EL (cell line): ENCODE results near the gene CYBC1.

Source experiments
- DNase-seq: peaks from one replicate; pipeline ENCODE4 v3.0.0-alpha.2; 2016

Gene CYBC1

DNA sequence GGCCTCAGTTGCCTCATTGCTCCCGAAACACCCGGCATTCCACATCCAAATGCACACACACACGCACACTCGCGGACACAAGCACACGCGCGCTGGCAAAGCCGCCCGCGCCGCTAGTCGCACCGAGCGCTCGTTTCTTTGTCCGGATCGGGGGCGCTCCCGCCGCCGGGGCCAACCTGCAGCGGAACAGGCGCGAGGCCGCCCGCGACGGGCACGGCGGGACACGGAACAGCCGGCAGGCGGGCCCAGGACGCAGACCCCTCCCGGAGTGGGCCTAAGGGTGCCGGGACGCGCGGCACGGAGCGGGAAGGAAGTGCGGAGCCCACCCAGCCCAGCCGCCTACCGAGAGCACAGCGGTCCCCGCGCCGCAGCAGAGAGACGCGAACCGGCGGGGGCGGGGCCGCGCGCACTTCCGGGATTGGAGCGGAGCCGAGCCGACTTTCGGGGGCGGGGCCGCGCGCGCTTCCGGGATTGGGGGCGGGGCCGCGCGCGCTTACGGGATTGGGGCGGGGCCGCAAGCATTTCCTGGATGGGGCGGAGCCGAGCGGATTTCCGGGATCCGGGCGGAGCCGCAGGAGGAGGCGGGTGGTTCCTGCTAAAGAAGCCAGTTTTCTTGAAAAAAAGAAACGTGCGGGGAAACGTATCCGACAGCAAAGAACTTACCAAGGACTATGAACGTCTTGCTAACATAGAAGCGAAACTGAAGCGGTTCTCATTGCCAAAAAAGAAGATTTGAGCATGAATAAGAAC lies at the start of gene CYBC1:
TSS of gene CYBC1 (minus strand) at position 396 of the 750 bp plus-strand sequence. CDS start 1,498 bp downstream, outside the sequence.
- peak; percentile 93 for DNase-seq

DNA sequence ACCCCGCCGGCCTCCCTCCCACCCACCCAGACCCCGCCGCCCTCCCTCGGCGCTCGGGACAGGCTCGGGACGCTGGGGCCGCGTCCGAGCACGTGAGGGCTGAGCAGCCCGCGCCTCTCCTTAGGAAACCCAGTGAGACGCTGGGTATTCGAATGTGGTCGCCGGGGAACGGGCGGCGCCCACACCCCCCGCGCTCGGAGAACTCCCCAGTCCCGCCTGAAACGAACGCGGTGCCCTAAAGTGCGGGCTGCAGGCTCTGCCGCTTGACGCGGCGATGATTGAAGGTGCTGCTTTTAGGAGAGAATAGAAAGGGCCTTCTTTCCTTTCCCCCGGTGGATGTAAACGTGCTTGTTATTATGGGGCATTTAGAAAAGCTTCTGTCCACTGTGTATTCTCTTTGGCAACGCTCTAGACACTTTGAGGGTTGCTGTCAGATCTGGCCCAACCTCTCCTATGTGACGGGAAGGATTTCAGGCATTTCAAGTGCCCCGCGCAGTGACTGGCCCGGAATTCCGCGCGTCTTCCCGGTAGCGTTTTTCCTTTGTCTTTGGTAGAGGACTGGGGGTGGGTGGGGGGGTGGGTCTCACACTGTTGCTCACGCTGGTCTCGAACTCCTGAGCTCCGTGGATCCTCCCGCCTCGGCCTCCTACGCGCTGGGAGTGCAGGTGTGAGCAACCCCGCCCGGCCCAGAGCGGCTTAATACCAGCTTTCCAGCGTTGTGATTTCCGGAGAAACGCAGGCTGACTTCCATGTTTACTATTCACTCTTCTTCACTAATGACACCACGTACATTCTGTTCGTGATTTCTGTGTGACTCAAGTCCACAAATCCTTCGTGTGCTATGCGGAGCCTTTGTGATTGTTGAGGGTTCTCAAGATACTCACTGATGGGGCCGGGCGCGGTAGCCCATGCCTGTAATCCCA lies 47.2 kb upstream of the CYBC1 start:
- peak; percentile 65 for DNase-seq

DNA sequence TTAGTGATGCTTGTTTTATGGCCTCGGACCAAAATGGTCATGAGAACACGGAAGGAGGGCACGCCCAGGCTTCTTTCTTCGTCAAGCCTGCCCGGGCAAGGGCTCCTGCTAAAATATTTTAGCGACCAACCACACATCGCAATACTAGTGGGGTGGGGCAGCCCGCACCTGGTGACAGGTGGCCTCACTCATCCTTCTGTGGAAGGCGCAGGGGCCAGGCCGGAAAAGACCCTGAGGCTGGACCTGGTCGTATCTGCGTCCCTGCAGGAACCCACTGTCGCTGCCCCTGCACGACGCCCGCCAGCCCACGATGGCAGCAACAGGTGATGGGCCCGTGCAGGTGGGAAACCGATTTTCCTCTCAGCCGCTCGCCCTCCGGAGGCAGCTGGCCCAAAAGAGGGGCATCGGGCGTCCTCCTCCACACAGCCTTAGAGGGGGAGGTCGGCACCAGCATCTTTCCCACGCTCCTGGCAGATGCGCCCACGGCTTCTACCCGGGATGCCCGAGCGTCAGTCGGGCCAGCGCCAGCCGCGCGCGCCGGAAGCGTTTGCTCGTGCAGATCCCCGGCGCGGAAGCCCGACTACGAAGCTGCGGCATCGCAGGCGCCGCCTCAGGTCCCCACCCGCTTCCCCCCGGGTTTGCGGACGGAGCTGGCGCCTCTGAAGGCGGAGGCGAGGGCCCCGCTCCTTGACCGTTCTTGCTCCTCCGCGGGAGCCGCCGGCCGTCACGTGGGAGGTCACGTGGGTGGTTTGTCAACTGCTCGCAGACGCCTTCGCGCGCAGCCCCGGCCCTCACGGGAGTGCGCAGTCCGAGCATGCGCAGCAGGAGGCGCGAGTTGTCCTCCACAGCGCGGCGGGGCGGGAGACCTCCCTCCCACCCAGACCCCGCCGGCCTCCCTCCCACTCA lies 46.2 kb upstream of the CYBC1 start:
- DNase-seq = peak; percentile 95

GRCh38 chr17:82495844-82496528 lies 45.4 kb upstream of the CYBC1 start:
- no peak for DNase-seq

GRCh38 chr17:82494236-82495055 lies 43.9 kb upstream of the CYBC1 start:
- peak; percentile 98 for DNase-seq

DNA sequence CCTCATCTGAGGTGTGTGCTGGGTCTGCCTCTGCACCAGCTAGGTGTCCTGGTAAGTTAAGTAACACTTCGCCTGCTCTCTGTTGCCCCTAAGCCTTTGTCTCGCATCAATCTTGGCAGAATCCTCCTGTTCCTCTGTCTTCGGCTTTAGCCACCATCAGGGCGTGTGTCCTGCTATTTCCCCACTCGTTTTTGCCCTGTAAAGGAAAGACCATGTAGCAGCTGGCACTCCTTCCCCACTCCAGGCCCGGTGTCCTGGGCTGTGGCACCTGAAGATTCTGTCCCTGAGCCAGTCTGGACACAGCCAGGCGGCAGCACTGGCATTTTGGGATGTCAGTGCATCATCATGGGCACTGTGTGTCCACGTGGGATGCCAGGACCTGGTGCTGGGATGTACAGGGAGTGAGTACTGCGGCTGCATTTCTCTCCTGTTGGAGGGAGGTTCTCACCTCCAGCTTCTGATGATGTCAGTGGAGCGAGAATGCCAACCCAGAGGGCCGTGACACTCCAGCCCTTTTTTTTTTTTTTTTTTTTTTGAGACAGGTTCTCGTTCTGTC lies 42.8 kb upstream of the CYBC1 start:
- peak; percentile 41 for DNase-seq

DNA sequence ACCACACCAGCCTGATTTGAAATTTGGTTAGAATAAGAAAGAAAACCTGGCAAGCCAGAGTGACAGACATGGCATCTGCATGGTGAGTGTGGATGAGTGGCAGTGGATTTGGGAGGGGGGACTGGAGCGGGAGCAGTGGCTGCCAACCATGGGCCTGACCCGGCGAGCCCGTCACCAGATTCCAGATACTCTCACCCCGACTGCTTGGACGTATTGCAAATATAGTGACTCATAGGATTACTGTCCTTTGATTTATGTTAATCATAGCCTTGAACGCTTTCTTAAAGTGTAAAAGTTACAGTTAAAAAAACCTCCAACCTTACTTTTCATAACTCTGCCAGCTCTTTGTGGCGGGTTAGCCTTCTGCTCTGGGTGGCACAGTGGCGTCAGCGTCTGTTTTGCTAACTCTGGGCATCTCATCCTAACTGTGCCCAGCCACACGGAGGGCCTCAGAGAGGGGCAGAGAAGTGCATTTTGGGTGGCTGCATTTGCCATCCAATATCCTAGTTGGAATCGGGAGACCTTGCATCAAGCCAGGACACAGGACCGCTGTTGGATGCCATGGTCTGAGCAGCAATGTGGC lies 42.2 kb upstream of the CYBC1 start:
- DNase-seq = peak; percentile 82

- no peak for DNase-seq
These were observed 41.0 kb upstream of the CYBC1 start for GRCh38 chr17:82491533-82491932.

DNA sequence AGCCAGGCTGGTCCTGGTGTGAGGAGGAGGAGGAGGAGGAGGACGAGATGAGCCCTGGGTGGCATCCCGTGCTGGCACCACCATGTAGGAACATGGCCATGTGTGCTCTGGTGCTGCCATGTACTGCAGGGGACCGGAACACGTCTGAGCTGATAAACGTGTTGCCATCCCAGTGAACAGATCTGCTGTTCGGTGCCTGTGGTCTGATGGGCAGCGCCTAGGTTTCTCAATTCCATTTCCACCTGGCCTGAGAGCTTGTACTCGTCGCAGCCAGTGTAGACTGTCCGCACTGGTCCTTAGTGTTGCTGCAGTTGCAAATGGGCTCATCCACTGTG lies 40.6 kb upstream of the CYBC1 start:
- no peak for DNase-seq

GRCh38 chr17:82490512-82491195 lies 40.1 kb upstream of the CYBC1 start:
- no peak for DNase-seq

GRCh38 chr17:82489851-82490511 lies 39.4 kb upstream of the CYBC1 start:
- DNase-seq = no peak

- DNase-seq = peak; percentile 61
These were observed 38.6 kb upstream of the CYBC1 start for GRCh38 chr17:82489117-82489516.

- no peak for DNase-seq
These were observed 37.4 kb upstream of the CYBC1 start for GRCh38 chr17:82487910-82488309.

DNA sequence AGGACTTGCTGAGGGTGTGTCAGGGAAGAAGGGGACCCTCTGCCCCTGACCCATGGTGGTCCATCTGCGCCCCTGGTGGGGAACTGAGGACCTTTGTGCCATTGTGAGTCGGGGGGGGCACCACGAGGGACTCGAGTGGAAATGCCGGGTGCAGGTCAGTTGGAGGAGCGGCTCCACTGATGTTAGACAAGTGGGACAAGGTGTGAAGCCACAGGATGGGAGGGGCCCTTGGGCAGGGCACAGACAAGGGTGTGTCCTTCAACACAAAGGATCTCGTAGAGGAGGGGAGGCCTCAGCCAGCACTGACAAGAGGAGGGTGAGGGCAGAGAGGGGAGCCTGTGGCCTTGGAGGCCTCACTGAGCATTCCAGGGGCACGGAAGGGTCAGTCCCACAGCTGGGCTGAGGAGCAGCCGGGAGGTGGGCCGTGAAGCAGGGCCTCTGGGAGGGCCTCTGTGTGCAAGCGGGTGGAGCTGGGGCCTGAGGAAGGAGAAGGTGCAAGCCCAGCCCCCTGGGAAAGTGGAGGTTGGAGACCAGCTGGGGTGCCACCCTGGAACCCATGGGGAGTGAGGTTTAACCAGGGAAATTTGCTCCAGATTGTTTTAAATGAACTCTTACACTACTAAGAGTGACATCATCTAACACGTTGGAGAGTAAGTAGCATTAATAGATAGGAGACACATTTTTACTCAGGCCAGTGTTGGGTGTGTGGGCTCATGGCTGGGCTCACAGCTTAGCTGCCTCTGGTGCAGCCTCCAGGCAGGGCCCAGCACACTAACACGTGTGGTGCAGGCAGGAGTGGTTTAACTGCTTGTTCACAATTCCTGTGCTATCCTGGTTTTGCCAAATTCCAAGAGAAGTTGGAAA lies 35.9 kb upstream of the CYBC1 start:
- no peak for DNase-seq

DNA sequence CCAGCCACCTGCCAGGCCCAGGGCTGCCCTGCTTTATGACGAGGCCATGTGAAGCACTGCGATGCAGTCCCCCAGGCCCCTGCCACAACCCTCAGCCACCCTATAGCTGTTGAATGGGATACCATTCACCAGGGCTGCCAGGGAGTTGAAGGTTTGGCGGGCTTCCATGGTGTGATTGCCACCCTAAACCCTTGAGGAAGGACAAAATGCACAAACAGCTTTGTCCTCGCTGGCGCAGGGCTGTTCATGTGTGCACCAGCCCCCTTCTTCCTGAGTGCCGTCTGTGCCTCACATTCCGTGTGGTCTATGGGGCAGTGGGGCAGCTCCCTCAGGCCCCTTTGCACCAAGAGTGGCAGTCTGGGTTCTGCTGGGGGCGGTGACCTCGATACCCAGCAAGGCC lies 33.3 kb upstream of the CYBC1 start:
- no peak for DNase-seq

DNA sequence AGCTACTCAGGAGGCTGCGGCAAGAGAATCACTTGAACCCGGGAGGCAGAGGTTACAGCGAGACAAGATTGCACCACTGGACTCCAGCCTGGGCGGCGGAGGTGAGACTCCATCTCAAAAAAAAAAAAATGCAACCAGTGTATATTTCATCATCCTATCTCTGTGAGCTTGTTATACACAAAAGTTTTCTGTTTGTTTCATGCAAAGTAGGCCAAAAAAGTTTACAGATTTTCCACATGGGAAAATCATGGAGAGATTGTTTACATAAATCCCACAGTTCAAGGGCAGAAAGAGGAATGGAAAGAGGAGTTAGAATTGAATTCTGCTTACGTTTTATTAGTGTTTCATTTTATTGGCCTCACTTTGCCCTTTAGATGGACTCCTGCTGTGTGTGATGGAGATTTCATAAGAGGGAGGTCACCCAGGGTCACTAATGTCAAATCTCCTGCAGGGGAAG lies 32.7 kb upstream of the CYBC1 start:
- no peak for DNase-seq

- no peak for DNase-seq
These were observed 29.8 kb upstream of the CYBC1 start for GRCh38 chr17:82480318-82480717.

GRCh38 chr17:82479602-82480001 lies 29.1 kb upstream of the CYBC1 start:
- DNase-seq = no peak
